HEK293T (cell line): ENCODE measurements around the gene MRPL55.

Experiments
- CTCF ChIA-PET: fragments of 350-600 bp; formaldehyde crosslinking; extraction: SDS; loops from one replicate; lab custom pipeline; 2021; ENCODE audit warnings: antibody characterized with exemption, inconsistent platforms; lab: Yijun Ruan, JAX
- POLR2A ChIA-PET: fragments of 350-600 bp; formaldehyde crosslinking; extraction: SDS; loops from one replicate; lab custom pipeline; 2020; ENCODE audit warnings: antibody characterized with exemption, inconsistent platforms; lab: Yijun Ruan, JAX
- DNase-seq: peaks from one replicate; pipeline ENCODE4 v3.0.0; 2012; ENCODE audit warnings: mixed read lengths; ENCODE audit errors: extremely low spot score
- ARNT ChIP-seq: fragments of 450-650 bp; IDR thresholded peaks from 2 replicates; pipeline ENCODE4 v1.6.1; 2017; ENCODE audit warnings: mild to moderate bottlenecking
- BHLHE40 ChIP-seq: fragments of 450-650 bp; IDR thresholded peaks from 2 replicates; pipeline ENCODE4 v1.6.1; 2016; ENCODE audit warnings: mild to moderate bottlenecking, moderate library complexity, borderline replicate concordance
- CTBP1 ChIP-seq: fragments of 450-650 bp; IDR thresholded peaks from 2 replicates; pipeline ENCODE4 v1.6.1; 2016; ENCODE audit warnings: borderline replicate concordance
- ELF4 ChIP-seq: fragments of 450-650 bp; IDR thresholded peaks from 2 replicates; pipeline ENCODE4 v1.6.1; 2017; ENCODE audit warnings: antibody characterized with exemption
- FOXA1 ChIP-seq: fragments of 450-650 bp; IDR thresholded peaks from 2 replicates; pipeline ENCODE4 v1.6.1; 2016; ENCODE audit warnings: mild to moderate bottlenecking
- FOXK2 ChIP-seq: fragments of 450-650 bp; IDR thresholded peaks from 2 replicates; pipeline ENCODE4 v1.6.1; 2016; ENCODE audit warnings: mild to moderate bottlenecking
- FOXM1 ChIP-seq: fragments of 450-650 bp; IDR thresholded peaks from 2 replicates; pipeline ENCODE4 v1.6.1; 2017; ENCODE audit warnings: mild to moderate bottlenecking, borderline replicate concordance
- HDGF ChIP-seq: fragments of 450-650 bp; IDR thresholded peaks from 2 replicates; pipeline ENCODE4 v1.6.1; 2017; ENCODE audit warnings: antibody characterized with exemption, borderline replicate concordance
- L3MBTL2 ChIP-seq: fragments of 450-650 bp; conservative IDR thresholded peaks from 2 replicates; pipeline ENCODE4 v1.6.1; 2016; ENCODE audit warnings: mild to moderate bottlenecking
- LEF1 ChIP-seq: fragments of 450-650 bp; IDR thresholded peaks from 2 replicates; pipeline ENCODE4 v1.6.1; 2017; ENCODE audit warnings: mild to moderate bottlenecking, borderline replicate concordance
- NFRKB ChIP-seq: fragments of 450-650 bp; IDR thresholded peaks from 2 replicates; pipeline ENCODE4 v1.6.1; 2016; ENCODE audit warnings: mild to moderate bottlenecking, moderate library complexity
- PKNOX1 ChIP-seq: fragments of 450-650 bp; IDR thresholded peaks from 2 replicates; pipeline ENCODE4 v1.6.1; 2016
- SP1 ChIP-seq: fragments of 450-650 bp; IDR thresholded peaks from 2 replicates; pipeline ENCODE4 v1.6.1; 2017
- SUZ12 ChIP-seq: fragments of 450-650 bp; IDR thresholded peaks from 2 replicates; pipeline ENCODE4 v1.6.1; 2016; ENCODE audit warnings: mild to moderate bottlenecking
- TARDBP ChIP-seq: fragments of 450-650 bp; IDR thresholded peaks from 2 replicates; pipeline ENCODE4 v1.6.1; 2016
- ZNF384 ChIP-seq: fragments of 450-650 bp; IDR thresholded peaks from 2 replicates; pipeline ENCODE4 v1.6.1; 2016

MRPL55 gene

GRCh38 chr1:228109962-228110488, 926 bp upstream of the MRPL55 start:
- DNase-seq: no peak
- TF ChIP-seq PKNOX1 (no peak), FOXM1 (no peak), FOXK2 (no peak)
- POLR2A ChIA-PET: interaction anchor here (0.6 to 1.2 kb wide), 8 partner anchors 8 to 57 kb away, joined by 3 read pairs; partner anchors contain the start of genes ARF1 and IBA57
- CTCF ChIA-PET: interaction anchor here (0.6 to 2.0 kb wide), 4 partner anchors 21 to 242 kb away, joined by 3 to 7 read pairs (median 4); no protein-coding TSS in a partner anchor

- ChIA-PET CTCF (no interaction called here), POLR2A (no interaction called here)
- TF ChIP-seq SUZ12 (no peak), NFRKB (no peak), FOXK2 (no peak), SP1 (no peak), L3MBTL2 (no peak), CTBP1 (no peak), PKNOX1 (no peak), ELF4 (no peak), LEF1 (no peak), FOXM1 (no peak), FOXA1 (no peak), ARNT (no peak), BHLHE40 (no peak), ZNF384 (no peak), HDGF (no peak), TARDBP (no peak)
- no peak for DNase-seq
Observed at GRCh38 chr1:228108742-228109072, 392 bp downstream of the MRPL55 start.

GRCh38 chr1:228108055-228108690, 926 bp downstream of the MRPL55 start:
- TF ChIP-seq FOXA1: no peak
- no peak for TF ChIP-seq ZNF384
- TF ChIP-seq ELF4: no peak
- no peak for TF ChIP-seq ARNT
- TF ChIP-seq CTBP1: no peak
- TF ChIP-seq BHLHE40: no peak
- TF ChIP-seq NFRKB: no peak
- no peak for TF ChIP-seq PKNOX1
- no peak for TF ChIP-seq LEF1
- TF ChIP-seq FOXK2: no peak
- no peak for TF ChIP-seq L3MBTL2
- no peak for TF ChIP-seq FOXM1
- no peak for TF ChIP-seq TARDBP
- no peak for TF ChIP-seq HDGF
- TF ChIP-seq SUZ12: no peak
- TF ChIP-seq SP1: no peak
- no peak for DNase-seq
- ChIA-PET POLR2A (interaction anchor here (1.1 kb wide), 1 partner anchor 11 kb away, joined by 3 read pairs; no protein-coding TSS in a partner anchor), CTCF (no interaction called here)

- no peak for TF ChIP-seq ELF4
- no peak for TF ChIP-seq ARNT
- no peak for TF ChIP-seq CTBP1
- TF ChIP-seq ZNF384: no peak
- no peak for TF ChIP-seq FOXA1
- TF ChIP-seq PKNOX1: no peak
- no peak for TF ChIP-seq BHLHE40
- TF ChIP-seq NFRKB: no peak
- no peak for TF ChIP-seq HDGF
- no peak for TF ChIP-seq FOXM1
- POLR2A ChIA-PET: interaction anchor here (1.1 kb wide), 1 partner anchor 10 kb away, joined by 3 read pairs; no protein-coding TSS in a partner anchor
Observed at GRCh38 chr1:228107636-228108035, 1.5 kb downstream of the MRPL55 start.

GRCh38 chr1:228106800-228107054, 2.4 kb downstream of the MRPL55 start:
- CTCF ChIA-PET: interaction anchor here (0.5 to 1.1 kb wide), 2 partner anchors 24 to 275 kb away, joined by 3 read pairs; no protein-coding TSS in a partner anchor
- POLR2A ChIA-PET: interaction anchor here (1.2 to 2.1 kb wide), 2 partner anchors 24 to 58 kb away, joined by 3 to 7 read pairs; partner anchors contain the start of genes ARF1 and IBA57
- no peak for DNase-seq
- no peak for TF ChIP-seq ELF4
- no peak for TF ChIP-seq SP1
- TF ChIP-seq FOXK2: no peak
- TF ChIP-seq SUZ12: no peak
- no peak for TF ChIP-seq CTBP1
- no peak for TF ChIP-seq FOXA1
- TF ChIP-seq ARNT: no peak
- TF ChIP-seq BHLHE40: no peak
- no peak for TF ChIP-seq HDGF
- no peak for TF ChIP-seq FOXM1
- no peak for TF ChIP-seq NFRKB
- no peak for TF ChIP-seq ZNF384
- no peak for TF ChIP-seq LEF1
- no peak for TF ChIP-seq PKNOX1
- no peak for TF ChIP-seq L3MBTL2
- no peak for TF ChIP-seq TARDBP

More at GRCh38 chr1:228107636-228108035, 1.5 kb downstream of the MRPL55 start:
- no peak for DNase-seq
- CTCF ChIA-PET: no interaction called here
